ENCODE data around the gene SERPINE1. TPM values are rescaled to one million over a fixed set of nuclear protein-coding genes. Genes with fewer than 3 reads are reported as not detected.

SERPINE1 gene
- total and polyA plus RNA-seq, 2 of the 13 experiments (the other 11 are each of a cell fraction or from before 2014, with no cell fraction given), result 21.2 to 1,576 TPM

- TF ChIP-seq EP300 (IDR thresholded peaks at IDR 0.05; ENCODE audit: low read depth in 2 of 2, low read length in 2 of 2) (peak in 1 of 2 experiments; percentile 55; a peak in 2 of 4 replicates), EP300 (CRISPR knock-in tag; IDR thresholded peaks at IDR 0.05; ENCODE audit: borderline replicate concordance) (peak; percentile 52; the same call in 1 of the 2 replicates), SAP130 (CRISPR knock-in tag; IDR thresholded peaks at IDR 0.05; ENCODE audit: low read depth) (peak; percentile 79), PHF21A (CRISPR knock-in tag; IDR thresholded peaks at IDR 0.05) (0 out of 2 replicates have a peak, but pooled peaks have one; percentile 26), ZNF143 (CRISPR knock-in tag; IDR thresholded peaks at IDR 0.05) (0 out of 2 replicates have a peak, but pooled peaks have one; percentile 27), KAT8 (CRISPR knock-in tag; IDR thresholded peaks at IDR 0.05) (0 out of 2 replicates have a peak, but pooled peaks have one; percentile 20), GATAD2A (CRISPR knock-in tag; IDR thresholded peaks at IDR 0.05) (peak; percentile 86), FOXP1 (IDR thresholded peaks at IDR 0.05) (no peak), FOXP1 (CRISPR knock-in tag; IDR thresholded peaks at IDR 0.05) (peak; percentile 35; the same call in 1 of the 2 replicates), DRAP1 (CRISPR knock-in tag; IDR thresholded peaks at IDR 0.05) (peak; percentile 69; the same call in 1 of the 2 replicates), MLLT10 (CRISPR knock-in tag; IDR thresholded peaks at IDR 0.05) (no peak), TFAP4 (IDR thresholded peaks at IDR 0.05; ENCODE audit: borderline replicate concordance, low read depth) (0 out of 2 replicates have a peak, but pooled peaks have one; percentile 8), ZNF430 (CRISPR knock-in tag; IDR thresholded peaks at IDR 0.05) (peak; percentile 75; the same call in 1 of the 2 replicates), NFKBIZ (CRISPR knock-in tag; IDR thresholded peaks at IDR 0.05) (0 out of 2 replicates have a peak, but pooled peaks have one; percentile 32), SALL2 (CRISPR knock-in tag; IDR thresholded peaks at IDR 0.05) (0 out of 2 replicates have a peak, but pooled peaks have one; percentile 28), POLR2AphosphoS5 (IDR thresholded peaks at IDR 0.05; ENCODE audit: low read depth, low read length) (peak; percentile 71), CBX5 (CRISPR knock-in tag; IDR thresholded peaks at IDR 0.05; ENCODE audit: borderline replicate concordance) (peak; percentile 62; the same call in 1 of the 2 replicates), ZNF644 (CRISPR knock-in tag; IDR thresholded peaks at IDR 0.05; ENCODE audit: low read depth) (peak; percentile 59; the same call in 1 of the 2 replicates), IKZF1 (IDR thresholded peaks at IDR 0.05) (no peak), ZNF501 (CRISPR knock-in tag; IDR thresholded peaks at IDR 0.05) (peak; percentile 15; the same call in 1 of the 2 replicates)
- TF ChIP-seq, protein P1, sequence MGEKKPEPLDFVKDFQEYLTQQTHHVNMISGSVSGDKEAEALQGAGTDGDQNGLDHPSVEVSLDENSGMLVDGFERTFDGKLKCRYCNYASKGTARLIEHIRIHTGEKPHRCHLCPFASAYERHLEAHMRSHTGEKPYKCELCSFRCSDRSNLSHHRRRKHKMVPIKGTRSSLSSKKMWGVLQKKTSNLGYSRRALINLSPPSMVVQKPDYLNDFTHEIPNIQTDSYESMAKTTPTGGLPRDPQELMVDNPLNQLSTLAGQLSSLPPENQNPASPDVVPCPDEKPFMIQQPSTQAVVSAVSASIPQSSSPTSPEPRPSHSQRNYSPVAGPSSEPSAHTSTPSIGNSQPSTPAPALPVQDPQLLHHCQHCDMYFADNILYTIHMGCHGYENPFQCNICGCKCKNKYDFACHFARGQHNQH (CRISPR knock-in tag; IDR thresholded peaks at IDR 0.05), result peak; percentile 66
- TF ChIP-seq, protein P2, sequence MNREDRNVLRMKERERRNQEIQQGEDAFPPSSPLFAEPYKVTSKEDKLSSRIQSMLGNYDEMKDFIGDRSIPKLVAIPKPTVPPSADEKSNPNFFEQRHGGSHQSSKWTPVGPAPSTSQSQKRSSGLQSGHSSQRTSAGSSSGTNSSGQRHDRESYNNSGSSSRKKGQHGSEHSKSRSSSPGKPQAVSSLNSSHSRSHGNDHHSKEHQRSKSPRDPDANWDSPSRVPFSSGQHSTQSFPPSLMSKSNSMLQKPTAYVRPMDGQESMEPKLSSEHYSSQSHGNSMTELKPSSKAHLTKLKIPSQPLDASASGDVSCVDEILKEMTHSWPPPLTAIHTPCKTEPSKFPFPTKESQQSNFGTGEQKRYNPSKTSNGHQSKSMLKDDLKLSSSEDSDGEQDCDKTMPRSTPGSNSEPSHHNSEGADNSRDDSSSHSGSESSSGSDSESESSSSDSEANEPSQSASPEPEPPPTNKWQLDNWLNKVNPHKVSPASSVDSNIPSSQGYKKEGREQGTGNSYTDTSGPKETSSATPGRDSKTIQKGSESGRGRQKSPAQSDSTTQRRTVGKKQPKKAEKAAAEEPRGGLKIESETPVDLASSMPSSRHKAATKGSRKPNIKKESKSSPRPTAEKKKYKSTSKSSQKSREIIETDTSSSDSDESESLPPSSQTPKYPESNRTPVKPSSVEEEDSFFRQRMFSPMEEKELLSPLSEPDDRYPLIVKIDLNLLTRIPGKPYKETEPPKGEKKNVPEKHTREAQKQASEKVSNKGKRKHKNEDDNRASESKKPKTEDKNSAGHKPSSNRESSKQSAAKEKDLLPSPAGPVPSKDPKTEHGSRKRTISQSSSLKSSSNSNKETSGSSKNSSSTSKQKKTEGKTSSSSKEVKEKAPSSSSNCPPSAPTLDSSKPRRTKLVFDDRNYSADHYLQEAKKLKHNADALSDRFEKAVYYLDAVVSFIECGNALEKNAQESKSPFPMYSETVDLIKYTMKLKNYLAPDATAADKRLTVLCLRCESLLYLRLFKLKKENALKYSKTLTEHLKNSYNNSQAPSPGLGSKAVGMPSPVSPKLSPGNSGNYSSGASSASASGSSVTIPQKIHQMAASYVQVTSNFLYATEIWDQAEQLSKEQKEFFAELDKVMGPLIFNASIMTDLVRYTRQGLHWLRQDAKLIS (CRISPR knock-in tag; IDR thresholded peaks at IDR 0.05), result peak; percentile 53; the same call in 1 of the 2 replicates
- TF ChIP-seq, protein P3, sequence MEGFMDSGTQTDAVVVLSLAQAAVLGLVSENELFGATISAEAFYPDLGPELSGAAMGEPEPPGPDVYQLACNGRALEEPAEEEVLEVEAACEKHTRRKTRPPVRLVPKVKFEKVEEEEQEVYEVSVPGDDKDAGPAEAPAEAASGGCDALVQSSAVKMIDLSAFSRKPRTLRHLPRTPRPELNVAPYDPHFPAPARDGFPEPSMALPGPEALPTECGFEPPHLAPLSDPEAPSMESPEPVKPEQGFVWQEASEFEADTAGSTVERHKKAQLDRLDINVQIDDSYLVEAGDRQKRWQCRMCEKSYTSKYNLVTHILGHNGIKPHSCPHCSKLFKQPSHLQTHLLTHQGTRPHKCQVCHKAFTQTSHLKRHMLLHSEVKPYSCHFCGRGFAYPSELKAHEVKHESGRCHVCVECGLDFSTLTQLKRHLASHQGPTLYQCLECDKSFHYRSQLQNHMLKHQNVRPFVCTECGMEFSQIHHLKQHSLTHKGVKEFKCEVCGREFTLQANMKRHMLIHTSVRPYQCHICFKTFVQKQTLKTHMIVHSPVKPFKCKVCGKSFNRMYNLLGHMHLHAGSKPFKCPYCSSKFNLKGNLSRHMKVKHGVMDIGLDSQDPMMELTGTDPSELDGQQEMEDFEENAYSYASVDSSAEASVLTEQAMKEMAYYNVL (CRISPR knock-in tag; IDR thresholded peaks at IDR 0.05; ENCODE audit: borderline replicate concordance), result peak; percentile 62; the same call in 1 of the 2 replicates
These were observed 3.8 kb upstream of the SERPINE1 start (continued) for GRCh38 chr7:101122933-101123702.

All from HepG2 (cell line).